HepG2 (cell line): ENCODE measurements around the gene CACNA1C. TPM values are rescaled to one million over a fixed set of nuclear protein-coding genes. Genes with fewer than 3 reads are reported as not detected.

ENCODE experiments used
- ARNT2 ChIP-seq: sonication (generic); formaldehyde crosslinking; IDR thresholded peaks from 2 replicates; pipeline ENCODE4 v1.8.0; 2022; ENCODE audit warnings: mild to moderate bottlenecking, low read depth, missing genetic modification reagents, moderate library complexity
- CBX2 ChIP-seq, 2 experiments: fragments of 200-600 bp in 1 of 2; sonication (generic); formaldehyde crosslinking in 1 of 2; IDR thresholded peaks; 2 replicates each; pipeline versions ENCODE4 v1.7.0 to v1.8.1; 2018 to 2022; ENCODE audit warnings: low read depth in 2 of 2, low read length in 1 of 2, mild to moderate bottlenecking in 1 of 2, missing genetic modification reagents in 1 of 2
- CREB1 ChIP-seq, 2 experiments: fragments of 450-650 bp in 1 of 2; IDR thresholded peaks; 2 replicates each; pipeline ENCODE4 v1.6.1; 2016 to 2017; ENCODE audit warnings: control low read depth in 1 of 2, mild to moderate bottlenecking in 1 of 2, missing compliant biosample characterization in 1 of 2, missing genetic modification characterization in 1 of 2
- GLI4 ChIP-seq: sonication (generic); formaldehyde crosslinking; IDR thresholded peaks from 2 replicates; pipeline ENCODE4 v1.5.1; 2020; ENCODE audit warnings: missing genetic modification reagents, mild to moderate bottlenecking, moderate library complexity, borderline replicate concordance
- KMT2A ChIP-seq: sonication (generic); formaldehyde crosslinking; IDR thresholded peaks from 2 replicates; pipeline ENCODE4 v1.4.0; 2020; ENCODE audit warnings: missing genetic modification reagents
- MEIS1 ChIP-seq: sonication (generic); formaldehyde crosslinking; IDR thresholded peaks from 2 replicates; pipeline ENCODE4 v1.9.0; 2021; ENCODE audit warnings: mild to moderate bottlenecking, missing genetic modification reagents, moderate library complexity, borderline replicate concordance
- MLLT10 ChIP-seq: sonication (generic); formaldehyde crosslinking; IDR thresholded peaks from 2 replicates; pipeline ENCODE4 v1.4.0; 2020; ENCODE audit warnings: missing genetic modification reagents
- NCOA5 ChIP-seq: sonication (generic); formaldehyde crosslinking; IDR thresholded peaks from 2 replicates; pipeline ENCODE4 v1.4.0; 2020; ENCODE audit warnings: missing genetic modification reagents
- NFE2L2 ChIP-seq: fragments of 150-350 bp; IDR thresholded peaks from 2 replicates; pipeline ENCODE4 v1.6.1; 2014; ENCODE audit warnings: low read length
- SIX1 ChIP-seq: sonication (generic); formaldehyde crosslinking; IDR thresholded peaks from 2 replicates; pipeline ENCODE4 v1.4.0; 2020; ENCODE audit warnings: missing genetic modification reagents, borderline replicate concordance
- SP140L ChIP-seq: sonication (generic); formaldehyde crosslinking; IDR thresholded peaks from 2 replicates; pipeline ENCODE4 v1.4.0; 2020; ENCODE audit warnings: missing genetic modification reagents, borderline replicate concordance
- STAG1 ChIP-seq: sonication (generic); formaldehyde crosslinking; IDR thresholded peaks from 2 replicates; pipeline ENCODE4 v1.4.0; 2020; ENCODE audit warnings: missing genetic modification reagents
- TCF7L2 ChIP-seq: IDR thresholded peaks from 2 replicates; pipeline ENCODE4 v1.6.1; 2011; ENCODE audit warnings: mild to moderate bottlenecking, low read depth, low read length, moderate library complexity
- U2AF2 ChIP-seq: fragments of 200-400 bp; formaldehyde crosslinking; IDR thresholded peaks from 2 replicates; pipeline ENCODE4 v1.6.1; 2017; ENCODE audit warnings: low read depth, mild to moderate bottlenecking, low read length
- ZNF292 ChIP-seq: sonication (generic); formaldehyde crosslinking; IDR thresholded peaks from 2 replicates; pipeline ENCODE4 v1.8.1; 2022; ENCODE audit warnings: mild to moderate bottlenecking, low read depth, missing genetic modification reagents, borderline replicate concordance
- ZNF337 ChIP-seq: sonication (generic); formaldehyde crosslinking; IDR thresholded peaks from 2 replicates; pipeline ENCODE4 v1.5.1; 2020; ENCODE audit warnings: missing genetic modification reagents, low read depth, mild to moderate bottlenecking, borderline replicate concordance
- ZNF530 ChIP-seq: sonication (generic); formaldehyde crosslinking; IDR thresholded peaks from 2 replicates; pipeline ENCODE4 v1.5.0; 2020; ENCODE audit warnings: low read depth, mild to moderate bottlenecking, missing genetic modification reagents
- ZNF550 ChIP-seq: sonication (generic); formaldehyde crosslinking; IDR thresholded peaks from 2 replicates; pipeline ENCODE4 v1.4.0; 2020; ENCODE audit warnings: mild to moderate bottlenecking, missing genetic modification reagents, borderline replicate concordance
- ZNF782 ChIP-seq: sonication (generic); formaldehyde crosslinking; IDR thresholded peaks from 2 replicates; pipeline ENCODE4 v1.4.0; 2020; ENCODE audit warnings: missing genetic modification reagents, mild to moderate bottlenecking, borderline replicate concordance
- polyA plus RNA-seq, 8 experiments: library from polyadenylated mRNA; depleted of rRNA in 3 of 8; stranded (reverse) in 7 of 8; unstranded in 1 of 8; fragments of >200 nt; fragmentation: Illumina TruSeq in 4 of 8; extraction: Trizol in 4 of 8; gene quantifications; 2 replicates each; pipeline versions ENCODE4 v1.2.1 to v1.2.3, GENCODE V29; 2011 to 2016; ENCODE audit warnings: low read depth in 4 of 8, missing spikeins in 1 of 8, mixed read lengths in 1 of 8; ENCODE audit not compliant: insufficient read depth in 1 of 8
- total RNA-seq, 5 experiments: library from RNA; depleted of rRNA; stranded (reverse); fragments of >200 nt; fragmentation: Illumina TruSeq; extraction: Trizol; gene quantifications; 2 replicates each; pipeline ENCODE4 v1.2.3, GENCODE V29; 2016; ENCODE audit warnings: low read depth in 1 of 5
- TF ChIP-seq, protein P1 (sequence below): sonication (generic); formaldehyde crosslinking; IDR thresholded peaks from 2 replicates; pipeline ENCODE4 v1.4.0; 2020; ENCODE audit warnings: missing genetic modification reagents, borderline replicate concordance
- TF ChIP-seq, protein P2 (sequence below): sonication (generic); formaldehyde crosslinking; IDR thresholded peaks from 2 replicates; pipeline ENCODE4 v1.9.0; 2022; ENCODE audit warnings: low read depth, missing genetic modification reagents
- TF ChIP-seq, protein P3 (sequence below): sonication (generic); formaldehyde crosslinking; IDR thresholded peaks from 2 replicates; pipeline ENCODE4 v1.9.0; 2021; ENCODE audit warnings: missing genetic modification reagents, borderline replicate concordance

The CACNA1C gene
- total and polyA plus RNA-seq, 2 of the 13 experiments (the other 11 are each of a cell fraction or from before 2014, with no cell fraction given) = not detected

DNA sequence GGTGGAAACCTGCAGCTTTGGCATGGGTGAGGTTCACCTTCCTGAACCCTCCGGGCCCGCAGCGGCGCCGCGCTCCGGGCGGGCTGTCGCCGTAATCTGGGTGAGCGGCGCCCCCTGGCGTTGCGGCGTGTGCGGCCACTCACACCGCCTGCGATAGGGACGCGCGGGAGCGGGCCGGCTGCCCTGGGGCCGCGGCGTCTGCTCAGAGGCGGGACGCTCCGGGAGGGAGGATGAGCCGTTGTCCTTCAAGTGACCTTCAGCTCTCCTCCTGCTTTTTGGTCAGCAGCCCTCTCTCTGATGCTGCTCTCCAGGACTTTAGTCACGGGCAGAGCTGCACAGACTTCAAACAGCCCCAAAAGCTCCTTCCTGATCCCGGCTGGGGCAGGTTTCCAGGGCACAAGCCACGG lies 530.3 kb downstream of the CACNA1C start (continued):
- TF ChIP-seq, protein P1, sequence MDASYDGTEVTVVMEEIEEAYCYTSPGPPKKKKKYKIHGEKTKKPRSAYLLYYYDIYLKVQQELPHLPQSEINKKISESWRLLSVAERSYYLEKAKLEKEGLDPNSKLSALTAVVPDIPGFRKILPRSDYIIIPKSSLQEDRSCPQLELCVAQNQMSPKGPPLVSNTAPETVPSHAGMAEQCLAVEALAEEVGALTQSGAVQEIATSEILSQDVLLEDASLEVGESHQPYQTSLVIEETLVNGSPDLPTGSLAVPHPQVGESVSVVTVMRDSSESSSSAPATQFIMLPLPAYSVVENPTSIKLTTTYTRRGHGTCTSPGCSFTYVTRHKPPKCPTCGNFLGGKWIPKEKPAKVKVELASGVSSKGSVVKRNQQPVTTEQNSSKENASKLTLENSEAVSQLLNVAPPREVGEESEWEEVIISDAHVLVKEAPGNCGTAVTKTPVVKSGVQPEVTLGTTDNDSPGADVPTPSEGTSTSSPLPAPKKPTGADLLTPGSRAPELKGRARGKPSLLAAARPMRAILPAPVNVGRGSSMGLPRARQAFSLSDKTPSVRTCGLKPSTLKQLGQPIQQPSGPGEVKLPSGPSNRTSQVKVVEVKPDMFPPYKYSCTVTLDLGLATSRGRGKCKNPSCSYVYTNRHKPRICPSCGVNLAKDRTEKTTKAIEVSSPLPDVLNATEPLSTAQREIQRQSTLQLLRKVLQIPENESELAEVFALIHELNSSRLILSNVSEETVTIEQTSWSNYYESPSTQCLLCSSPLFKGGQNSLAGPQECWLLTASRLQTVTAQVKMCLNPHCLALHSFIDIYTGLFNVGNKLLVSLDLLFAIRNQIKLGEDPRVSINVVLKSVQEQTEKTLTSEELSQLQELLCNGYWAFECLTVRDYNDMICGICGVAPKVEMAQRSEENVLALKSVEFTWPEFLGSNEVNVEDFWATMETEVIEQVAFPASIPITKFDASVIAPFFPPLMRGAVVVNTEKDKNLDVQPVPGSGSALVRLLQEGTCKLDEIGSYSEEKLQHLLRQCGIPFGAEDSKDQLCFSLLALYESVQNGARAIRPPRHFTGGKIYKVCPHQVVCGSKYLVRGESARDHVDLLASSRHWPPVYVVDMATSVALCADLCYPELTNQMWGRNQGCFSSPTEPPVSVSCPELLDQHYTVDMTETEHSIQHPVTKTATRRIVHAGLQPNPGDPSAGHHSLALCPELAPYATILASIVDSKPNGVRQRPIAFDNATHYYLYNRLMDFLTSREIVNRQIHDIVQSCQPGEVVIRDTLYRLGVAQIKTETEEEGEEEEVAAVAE (CRISPR knock-in tag) = no peak
- TF ChIP-seq ZNF550 (CRISPR knock-in tag) (no peak), GLI4 (CRISPR knock-in tag) (no peak), SP140L (CRISPR knock-in tag) (no peak), CREB1 (IDR thresholded peaks at IDR 0.05) (no peak), CREB1 (CRISPR knock-in tag; IDR thresholded peaks at IDR 0.05) (no peak), ZNF337 (no peak), KMT2A (CRISPR knock-in tag) (no peak), MEIS1 (CRISPR knock-in tag) (no peak), NCOA5 (CRISPR knock-in tag) (no peak), STAG1 (peak; percentile 85), TCF7L2 (no peak), CBX2 (IDR thresholded peaks at IDR 0.05; ENCODE audit: low read depth, low read length) (no peak), CBX2 (CRISPR knock-in tag; IDR thresholded peaks at IDR 0.05; ENCODE audit: low read depth) (no peak), ZNF782 (CRISPR knock-in tag) (no peak), NFE2L2 (no peak), ZNF530 (CRISPR knock-in tag) (no peak), ZNF292 (CRISPR knock-in tag) (no peak), SIX1 (CRISPR knock-in tag) (no peak), ARNT2 (CRISPR knock-in tag) (0 out of 2 replicates have a peak, but pooled peaks have one; percentile 26), U2AF2 (no peak), MLLT10 (CRISPR knock-in tag) (no peak)
- TF ChIP-seq, protein P2, sequence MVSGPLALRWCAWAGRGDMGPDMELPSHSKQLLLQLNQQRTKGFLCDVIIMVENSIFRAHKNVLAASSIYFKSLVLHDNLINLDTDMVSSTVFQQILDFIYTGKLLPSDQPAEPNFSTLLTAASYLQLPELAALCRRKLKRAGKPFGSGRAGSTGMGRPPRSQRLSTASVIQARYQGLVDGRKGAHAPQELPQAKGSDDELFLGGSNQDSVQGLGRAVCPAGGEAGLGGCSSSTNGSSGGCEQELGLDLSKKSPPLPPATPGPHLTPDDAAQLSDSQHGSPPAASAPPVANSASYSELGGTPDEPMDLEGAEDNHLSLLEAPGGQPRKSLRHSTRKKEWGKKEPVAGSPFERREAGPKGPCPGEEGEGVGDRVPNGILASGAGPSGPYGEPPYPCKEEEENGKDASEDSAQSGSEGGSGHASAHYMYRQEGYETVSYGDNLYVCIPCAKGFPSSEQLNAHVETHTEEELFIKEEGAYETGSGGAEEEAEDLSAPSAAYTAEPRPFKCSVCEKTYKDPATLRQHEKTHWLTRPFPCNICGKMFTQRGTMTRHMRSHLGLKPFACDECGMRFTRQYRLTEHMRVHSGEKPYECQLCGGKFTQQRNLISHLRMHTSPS (CRISPR knock-in tag) = no peak
- TF ChIP-seq, protein P3, sequence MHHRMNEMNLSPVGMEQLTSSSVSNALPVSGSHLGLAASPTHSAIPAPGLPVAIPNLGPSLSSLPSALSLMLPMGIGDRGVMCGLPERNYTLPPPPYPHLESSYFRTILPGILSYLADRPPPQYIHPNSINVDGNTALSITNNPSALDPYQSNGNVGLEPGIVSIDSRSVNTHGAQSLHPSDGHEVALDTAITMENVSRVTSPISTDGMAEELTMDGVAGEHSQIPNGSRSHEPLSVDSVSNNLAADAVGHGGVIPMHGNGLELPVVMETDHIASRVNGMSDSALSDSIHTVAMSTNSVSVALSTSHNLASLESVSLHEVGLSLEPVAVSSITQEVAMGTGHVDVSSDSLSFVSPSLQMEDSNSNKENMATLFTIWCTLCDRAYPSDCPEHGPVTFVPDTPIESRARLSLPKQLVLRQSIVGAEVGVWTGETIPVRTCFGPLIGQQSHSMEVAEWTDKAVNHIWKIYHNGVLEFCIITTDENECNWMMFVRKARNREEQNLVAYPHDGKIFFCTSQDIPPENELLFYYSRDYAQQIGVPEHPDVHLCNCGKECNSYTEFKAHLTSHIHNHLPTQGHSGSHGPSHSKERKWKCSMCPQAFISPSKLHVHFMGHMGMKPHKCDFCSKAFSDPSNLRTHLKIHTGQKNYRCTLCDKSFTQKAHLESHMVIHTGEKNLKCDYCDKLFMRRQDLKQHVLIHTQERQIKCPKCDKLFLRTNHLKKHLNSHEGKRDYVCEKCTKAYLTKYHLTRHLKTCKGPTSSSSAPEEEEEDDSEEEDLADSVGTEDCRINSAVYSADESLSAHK = no peak
